Neural crest cell (in vitro differentiated cells): ENCODE data around the gene SMG6. TPM values are rescaled to one million over a fixed set of nuclear protein-coding genes. Genes with fewer than 3 reads are reported as not detected.

Source experiments
- DNase-seq: peaks from one replicate; pipeline ENCODE4 v3.0.0; 2021; ENCODE audit warnings: low read depth, mixed read lengths, low spot score
- H3K27ac Mint-ChIP-seq: one replicate; pipeline ENCODE4 v1.8.0; 2021; ENCODE audit warnings: mild to moderate bottlenecking, mixed read lengths; ENCODE audit not compliant: unreplicated experiment
- H3K27me3 Mint-ChIP-seq: 2 replicates; pipeline ENCODE4 v1.8.0; 2021; ENCODE audit warnings: low read depth, mild to moderate bottlenecking, mixed read lengths
- H3K36me3 Mint-ChIP-seq: 2 replicates; pipeline ENCODE4 v1.8.0; 2021; ENCODE audit warnings: low read depth, mild to moderate bottlenecking, mixed read lengths
- H3K4me1 Mint-ChIP-seq: 2 replicates; pipeline ENCODE4 v1.8.0; 2021; ENCODE audit warnings: mixed read lengths
- H3K4me3 Mint-ChIP-seq: one replicate; pipeline ENCODE4 v1.8.0; 2021; ENCODE audit warnings: mild to moderate bottlenecking, mixed read lengths
- H3K9me3 Mint-ChIP-seq: 2 replicates; pipeline ENCODE4 v1.8.0; 2021; ENCODE audit warnings: mixed read lengths
- total RNA-seq: library from RNA; stranded (reverse); gene quantifications from 2 replicates; pipeline ENCODE4 v1.2.1, GENCODE V29; 2021
- TF ChIP-seq, protein P1 (sequence below): fragments of 200-600 bp; sonication (generic); conservative IDR thresholded peaks from 2 replicates; pipeline ENCODE4 v1.5.0; 2021; ENCODE audit warnings: antibody characterized with exemption, mild to moderate bottlenecking

Gene SMG6
- total RNA-seq, 1 donor from 2014 or later, result 57.2 TPM

GRCh38 chr17:2240541-2240940 is 63.0 kb downstream of the SMG6 start:
- Mint-ChIP-seq H3K27ac (no peak overlapping the region), H3K4me1 (peaks cover 13% of the 10 kb centered on the region), H3K27me3 (no peaks in the 10 kb centered on the region), H3K9me3 (no peaks in the 10 kb centered on the region), H3K36me3 (peaks cover 9% of the 10 kb centered on the region), H3K4me3 (no peak overlapping the region)
- no peak for DNase-seq
- TF ChIP-seq, protein P1, sequence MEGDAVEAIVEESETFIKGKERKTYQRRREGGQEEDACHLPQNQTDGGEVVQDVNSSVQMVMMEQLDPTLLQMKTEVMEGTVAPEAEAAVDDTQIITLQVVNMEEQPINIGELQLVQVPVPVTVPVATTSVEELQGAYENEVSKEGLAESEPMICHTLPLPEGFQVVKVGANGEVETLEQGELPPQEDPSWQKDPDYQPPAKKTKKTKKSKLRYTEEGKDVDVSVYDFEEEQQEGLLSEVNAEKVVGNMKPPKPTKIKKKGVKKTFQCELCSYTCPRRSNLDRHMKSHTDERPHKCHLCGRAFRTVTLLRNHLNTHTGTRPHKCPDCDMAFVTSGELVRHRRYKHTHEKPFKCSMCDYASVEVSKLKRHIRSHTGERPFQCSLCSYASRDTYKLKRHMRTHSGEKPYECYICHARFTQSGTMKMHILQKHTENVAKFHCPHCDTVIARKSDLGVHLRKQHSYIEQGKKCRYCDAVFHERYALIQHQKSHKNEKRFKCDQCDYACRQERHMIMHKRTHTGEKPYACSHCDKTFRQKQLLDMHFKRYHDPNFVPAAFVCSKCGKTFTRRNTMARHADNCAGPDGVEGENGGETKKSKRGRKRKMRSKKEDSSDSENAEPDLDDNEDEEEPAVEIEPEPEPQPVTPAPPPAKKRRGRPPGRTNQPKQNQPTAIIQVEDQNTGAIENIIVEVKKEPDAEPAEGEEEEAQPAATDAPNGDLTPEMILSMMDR, result no peak

DNA sequence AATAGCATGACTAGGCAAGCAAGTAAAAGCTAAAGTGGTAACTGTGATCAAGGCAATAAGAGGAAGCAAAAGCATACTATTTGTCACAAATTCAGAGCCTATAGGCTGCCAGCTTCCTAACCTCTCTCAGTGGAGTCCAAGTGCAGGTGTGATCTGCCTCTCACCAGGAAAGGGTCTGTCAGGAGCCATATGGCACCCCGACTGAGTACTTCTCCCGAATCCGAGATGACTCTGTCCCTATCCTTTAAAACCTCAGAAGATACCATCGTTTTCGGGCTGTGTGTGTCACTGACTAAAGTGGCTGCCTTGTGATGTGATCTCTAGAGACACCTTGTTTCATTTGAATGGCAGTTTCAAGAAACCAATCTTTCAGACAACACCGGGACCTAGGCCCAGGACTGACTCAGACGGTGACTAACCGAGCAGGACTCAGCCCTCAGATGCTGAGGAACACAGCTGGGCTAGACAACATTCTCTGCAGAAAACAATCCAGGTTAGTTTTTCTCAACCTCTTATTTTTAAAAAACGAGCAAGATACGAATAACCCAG is 63.6 kb downstream of the SMG6 start:
- no peak for DNase-seq
- Mint-ChIP-seq H3K27ac (no peak overlapping the region), H3K4me3 (no peak overlapping the region), H3K27me3 (no peaks in the 10 kb centered on the region), H3K9me3 (no peaks in the 10 kb centered on the region), H3K4me1 (peaks cover 13% of the 10 kb centered on the region), H3K36me3 (peaks cover 9% of the 10 kb centered on the region)
- TF ChIP-seq, protein P1, result no peak

DNA sequence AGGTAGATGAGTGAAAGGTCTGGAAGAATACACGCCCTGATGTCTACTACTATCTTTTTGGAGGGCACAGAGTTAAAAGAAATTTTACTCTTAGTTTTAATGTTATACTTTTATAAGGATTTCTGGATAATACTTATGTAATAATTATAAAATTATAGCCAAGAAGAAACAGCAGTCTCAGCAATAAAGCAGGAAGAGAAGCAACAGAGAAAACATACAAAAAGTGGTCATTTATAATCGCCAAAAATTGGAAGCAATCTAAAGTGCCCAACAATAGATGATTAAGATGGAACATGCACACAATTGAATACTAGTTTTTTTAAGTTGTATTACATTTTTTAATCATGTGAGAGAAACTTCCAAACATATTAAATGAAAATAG is 64.4 kb downstream of the SMG6 start:
- H3K36me3 Mint-ChIP-seq, result peaks cover 9% of the 10 kb centered on the region
- DNase-seq, result no peak
- TF ChIP-seq, protein P1, result no peak
- no peaks in the 10 kb centered on the region for H3K9me3 Mint-ChIP-seq
- no peak overlapping the region for H3K4me3 Mint-ChIP-seq
- no peak overlapping the region for H3K27ac Mint-ChIP-seq
- H3K27me3 Mint-ChIP-seq, result no peaks in the 10 kb centered on the region
- peaks cover 13% of the 10 kb centered on the region for H3K4me1 Mint-ChIP-seq

DNA sequence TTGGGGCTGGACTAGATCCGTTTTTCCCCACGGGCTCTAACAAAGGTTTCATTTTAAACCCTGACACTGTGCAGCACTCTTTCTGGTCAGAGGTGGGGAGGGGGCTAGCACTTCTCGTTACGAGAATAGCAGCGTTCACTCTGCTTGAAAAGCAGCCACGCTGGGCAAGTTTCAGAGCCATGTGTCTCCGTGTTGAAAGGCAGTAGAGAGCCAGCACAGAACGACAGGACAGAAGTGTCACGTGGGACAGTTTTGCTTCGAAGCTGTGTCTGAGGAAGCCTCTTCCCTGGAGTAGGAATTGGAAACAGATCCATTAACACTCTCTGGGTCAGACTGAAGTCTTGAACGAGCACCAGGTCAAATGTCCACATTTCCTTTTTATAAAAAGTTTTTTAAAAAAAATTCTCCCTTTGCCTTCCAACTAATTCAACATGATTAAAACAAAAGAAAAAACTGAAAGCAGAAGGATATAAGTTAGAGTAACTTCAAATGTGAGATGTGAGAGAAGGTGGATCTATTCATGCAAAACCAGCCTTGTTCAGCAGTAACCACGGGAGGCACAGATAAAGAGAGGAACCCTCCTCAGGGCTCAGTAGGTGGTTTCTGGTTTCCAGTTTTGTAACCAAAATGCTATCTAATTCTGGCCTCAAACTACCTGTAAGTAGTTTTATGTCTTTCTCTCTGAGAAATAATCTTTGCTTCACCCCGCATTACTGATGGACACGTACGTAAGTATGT is 65.0 kb downstream of the SMG6 start:
- DNase-seq, result no peak
- Mint-ChIP-seq H3K4me3 (no peak overlapping the region), H3K27me3 (no peaks in the 10 kb centered on the region), H3K27ac (peak overlapping the region; percentile 50), H3K36me3 (peaks cover 9% of the 10 kb centered on the region), H3K9me3 (no peaks in the 10 kb centered on the region), H3K4me1 (peaks cover 13% of the 10 kb centered on the region)
- TF ChIP-seq, protein P1, result no peak

GRCh38 chr17:2237950-2238349 is 65.6 kb downstream of the SMG6 start:
- TF ChIP-seq, protein P1, result no peak
- Mint-ChIP-seq H3K27ac (peak overlapping the region; percentile 9), H3K9me3 (no peaks in the 10 kb centered on the region), H3K27me3 (no peaks in the 10 kb centered on the region), H3K36me3 (peaks cover 8% of the 10 kb centered on the region), H3K4me3 (no peak overlapping the region), H3K4me1 (peaks cover 13% of the 10 kb centered on the region)
- no peak for DNase-seq
